Gastroesophageal sphincter (tissue), 3 donors: Measurements from ENCODE around the gene MTHFD2L.

Source experiments
- EP300 ChIP-seq: sonication (generic); formaldehyde crosslinking; IDR thresholded peaks from one replicate; pipeline ENCODE4 v1.6.1; 2017; ENCODE audit warnings: antibody characterized with exemption, mild to moderate bottlenecking
- POLR2A ChIP-seq, 2 donors: fragments of 450-650 bp; IDR thresholded peaks; one replicate each; pipeline ENCODE4 v1.6.1; 2017; ENCODE audit warnings: antibody characterized with exemption in 2 of 2, mild to moderate bottlenecking in 2 of 2, moderate library complexity in 1 of 2
- POLR2AphosphoS5 ChIP-seq: sonication (generic); formaldehyde crosslinking; IDR thresholded peaks from one replicate; pipeline ENCODE4 v1.6.1; 2017; ENCODE audit warnings: antibody characterized with exemption
- TF ChIP-seq, protein P1 (sequence below), 4 experiments: fragments of 200-600 bp in 2 of 4; fragments of 450-650 bp in 2 of 4; sonication (generic) in 1 of 4; IDR thresholded peaks; one replicate each; pipeline ENCODE4 v1.5.1; 2017 to 2019; ENCODE audit warnings: antibody characterized with exemption in 4 of 4, mild to moderate bottlenecking in 2 of 4, moderate library complexity in 2 of 4

DNA sequence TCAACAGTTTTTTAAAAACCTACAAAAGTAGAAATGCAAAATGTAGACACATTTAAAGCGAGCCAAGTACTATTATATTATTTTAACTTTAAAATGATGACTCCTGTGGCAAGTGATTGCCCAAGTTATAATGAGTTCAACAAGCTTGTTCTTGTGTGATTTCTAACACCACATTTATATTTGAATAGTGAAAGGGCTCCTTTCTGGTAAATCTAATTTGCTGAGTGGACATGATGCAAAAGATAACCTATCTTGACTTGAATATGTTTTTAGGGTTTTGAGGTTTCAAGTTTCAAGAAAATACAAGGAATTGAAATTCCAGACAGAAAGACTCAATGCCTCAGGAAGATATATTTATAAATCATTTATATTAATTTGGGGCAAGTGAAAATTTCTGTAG, 149.3 kb downstream of the MTHFD2L start:
- TF ChIP-seq, protein P1, sequence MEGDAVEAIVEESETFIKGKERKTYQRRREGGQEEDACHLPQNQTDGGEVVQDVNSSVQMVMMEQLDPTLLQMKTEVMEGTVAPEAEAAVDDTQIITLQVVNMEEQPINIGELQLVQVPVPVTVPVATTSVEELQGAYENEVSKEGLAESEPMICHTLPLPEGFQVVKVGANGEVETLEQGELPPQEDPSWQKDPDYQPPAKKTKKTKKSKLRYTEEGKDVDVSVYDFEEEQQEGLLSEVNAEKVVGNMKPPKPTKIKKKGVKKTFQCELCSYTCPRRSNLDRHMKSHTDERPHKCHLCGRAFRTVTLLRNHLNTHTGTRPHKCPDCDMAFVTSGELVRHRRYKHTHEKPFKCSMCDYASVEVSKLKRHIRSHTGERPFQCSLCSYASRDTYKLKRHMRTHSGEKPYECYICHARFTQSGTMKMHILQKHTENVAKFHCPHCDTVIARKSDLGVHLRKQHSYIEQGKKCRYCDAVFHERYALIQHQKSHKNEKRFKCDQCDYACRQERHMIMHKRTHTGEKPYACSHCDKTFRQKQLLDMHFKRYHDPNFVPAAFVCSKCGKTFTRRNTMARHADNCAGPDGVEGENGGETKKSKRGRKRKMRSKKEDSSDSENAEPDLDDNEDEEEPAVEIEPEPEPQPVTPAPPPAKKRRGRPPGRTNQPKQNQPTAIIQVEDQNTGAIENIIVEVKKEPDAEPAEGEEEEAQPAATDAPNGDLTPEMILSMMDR (IDR thresholded peaks at IDR 0.05): no peak
- TF ChIP-seq POLR2A (IDR thresholded peaks at IDR 0.05) (no peak), POLR2AphosphoS5 (no peak), EP300 (no peak)
